ENCODE results near the gene CTBP1.

Gene CTBP1

DNA sequence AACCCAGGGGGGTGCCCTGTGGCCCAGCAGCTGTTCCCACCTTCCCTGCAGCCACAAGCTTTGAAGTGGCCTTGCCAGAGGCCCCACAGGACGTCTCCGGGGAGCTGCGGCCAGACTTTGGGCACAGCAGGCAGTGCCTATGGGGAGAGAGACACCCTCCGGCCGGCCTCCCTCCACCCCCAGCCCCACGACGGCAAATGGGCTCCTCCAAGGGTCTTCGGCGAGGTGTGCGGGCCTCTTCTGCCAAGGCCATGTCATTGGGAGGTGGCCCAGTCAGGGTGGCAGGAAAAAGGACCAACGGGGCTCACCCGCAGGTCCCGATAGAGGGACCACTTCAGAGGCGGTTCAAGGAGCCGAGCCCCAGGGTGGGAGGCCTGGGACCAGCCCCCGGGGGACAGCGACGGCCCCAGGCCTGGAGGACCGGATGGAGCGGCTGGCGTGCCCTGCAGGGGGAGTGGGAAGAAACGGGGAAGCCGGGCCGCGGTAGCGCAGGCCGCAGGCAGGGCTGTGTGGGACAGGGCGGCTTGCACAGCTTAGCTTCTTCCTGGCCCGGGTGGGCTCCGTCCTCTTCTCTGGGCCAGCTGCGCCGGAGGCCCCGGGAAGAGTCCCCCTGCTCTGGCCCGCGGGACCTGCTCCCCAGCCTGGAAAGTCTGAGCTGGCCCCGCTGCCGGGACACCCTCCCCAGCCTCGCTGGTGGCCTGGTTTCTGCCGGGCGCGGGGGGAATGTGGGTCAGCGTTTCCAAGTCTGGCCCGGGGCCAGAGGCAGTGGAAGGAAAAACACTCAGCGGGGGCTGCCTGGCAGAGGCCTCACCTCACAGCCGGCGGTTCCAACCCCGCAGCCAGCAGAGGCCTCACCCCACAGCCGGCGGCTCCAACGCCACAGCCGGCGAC lies 54.7 kb downstream of the CTBP1 start:
- DNase-seq (ENCODE audit: low read depth) = no peak

DNA sequence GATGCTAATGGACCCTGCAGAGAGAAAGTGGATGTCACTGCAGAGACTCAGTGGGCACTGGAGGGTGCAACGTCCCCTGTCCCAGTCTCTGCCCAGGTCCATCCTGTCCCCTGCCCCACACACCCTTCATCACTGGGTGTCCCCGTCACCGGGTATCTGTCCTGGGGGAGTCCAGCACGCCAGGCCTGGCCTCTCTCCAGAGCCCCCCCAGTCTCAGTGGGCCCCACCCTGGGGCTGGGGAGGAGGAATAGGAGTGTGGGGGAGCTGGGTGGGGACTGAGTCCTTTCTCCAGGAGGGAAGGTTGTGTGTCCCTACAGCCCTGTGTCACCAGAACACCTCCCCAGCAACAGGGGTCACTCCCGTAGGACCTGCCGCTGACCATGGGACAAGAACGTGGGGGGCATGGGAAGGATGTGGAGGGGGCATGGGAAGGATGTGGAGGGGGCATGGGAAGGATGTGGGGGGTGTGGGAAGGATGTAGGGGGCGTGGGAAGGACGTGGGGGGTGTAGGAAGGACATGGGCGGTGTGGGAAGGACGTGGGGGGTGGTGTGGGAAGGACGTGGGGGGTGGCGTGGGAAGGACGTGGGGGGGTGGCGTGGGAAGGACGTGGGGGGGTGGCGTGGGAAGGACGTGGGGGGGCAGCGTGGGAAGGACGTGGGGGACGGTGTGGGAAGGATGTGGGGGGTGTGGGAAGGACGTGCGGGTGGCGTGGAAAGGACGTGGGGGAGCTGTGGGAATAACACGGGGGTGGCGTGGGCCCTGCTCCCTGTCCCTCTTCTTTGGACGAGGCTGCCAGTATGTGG lies 55.5 kb downstream of the CTBP1 start:
- TF ChIP-seq, protein P1, sequence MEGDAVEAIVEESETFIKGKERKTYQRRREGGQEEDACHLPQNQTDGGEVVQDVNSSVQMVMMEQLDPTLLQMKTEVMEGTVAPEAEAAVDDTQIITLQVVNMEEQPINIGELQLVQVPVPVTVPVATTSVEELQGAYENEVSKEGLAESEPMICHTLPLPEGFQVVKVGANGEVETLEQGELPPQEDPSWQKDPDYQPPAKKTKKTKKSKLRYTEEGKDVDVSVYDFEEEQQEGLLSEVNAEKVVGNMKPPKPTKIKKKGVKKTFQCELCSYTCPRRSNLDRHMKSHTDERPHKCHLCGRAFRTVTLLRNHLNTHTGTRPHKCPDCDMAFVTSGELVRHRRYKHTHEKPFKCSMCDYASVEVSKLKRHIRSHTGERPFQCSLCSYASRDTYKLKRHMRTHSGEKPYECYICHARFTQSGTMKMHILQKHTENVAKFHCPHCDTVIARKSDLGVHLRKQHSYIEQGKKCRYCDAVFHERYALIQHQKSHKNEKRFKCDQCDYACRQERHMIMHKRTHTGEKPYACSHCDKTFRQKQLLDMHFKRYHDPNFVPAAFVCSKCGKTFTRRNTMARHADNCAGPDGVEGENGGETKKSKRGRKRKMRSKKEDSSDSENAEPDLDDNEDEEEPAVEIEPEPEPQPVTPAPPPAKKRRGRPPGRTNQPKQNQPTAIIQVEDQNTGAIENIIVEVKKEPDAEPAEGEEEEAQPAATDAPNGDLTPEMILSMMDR (IDR thresholded peaks at IDR 0.05; ENCODE audit: control insufficient read depth, insufficient read depth, low read depth, low read length, missing control alignments) = no peak
- no peak for DNase-seq (ENCODE audit: low read depth)

More for the DNA sequence above, 54.7 kb downstream of the CTBP1 start:
- TF ChIP-seq, protein P1 (IDR thresholded peaks at IDR 0.05; ENCODE audit: control insufficient read depth, insufficient read depth, low read depth, low read length, missing control alignments) = no peak
- H3K4me3 ChIP-seq (ENCODE audit: control insufficient read depth, low read depth, low read length) = peak overlapping the region; percentile 12

DNA sequence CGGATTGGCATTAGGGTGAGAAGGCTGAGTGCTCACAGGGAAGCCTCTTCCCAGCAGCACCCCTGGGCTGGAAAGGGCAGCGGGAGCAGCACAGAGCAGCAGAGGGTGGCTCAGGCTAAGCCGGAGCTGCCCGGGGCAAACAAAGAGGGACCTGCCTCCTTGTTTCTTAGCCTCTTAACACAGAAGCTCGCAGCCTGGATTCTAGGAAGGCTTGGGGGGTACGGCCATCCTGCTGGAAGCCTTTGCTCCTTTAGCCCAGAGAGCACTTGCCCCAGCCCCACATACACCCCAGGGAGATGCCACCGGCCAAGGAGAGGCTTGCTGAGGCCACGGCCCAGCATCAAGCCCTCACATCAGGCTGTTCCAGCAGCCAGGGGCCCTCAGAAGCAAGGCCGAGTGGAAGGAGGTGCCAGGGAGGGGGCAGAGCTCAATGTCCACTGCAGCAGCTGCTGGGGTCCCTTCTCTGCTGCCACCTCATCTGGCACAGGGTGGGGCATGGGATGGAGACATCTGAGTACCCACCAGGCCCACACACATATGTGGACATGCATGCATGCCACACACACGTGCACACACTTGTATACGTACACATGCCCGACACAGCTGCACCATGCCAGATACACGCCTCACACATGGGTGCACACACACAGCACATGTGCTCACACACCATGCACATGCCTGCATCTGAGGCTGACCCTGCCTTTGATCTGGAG lies 56.3 kb downstream of the CTBP1 start:
- TF ChIP-seq, protein P1 (IDR thresholded peaks at IDR 0.05; ENCODE audit: control insufficient read depth, insufficient read depth, low read depth, low read length, missing control alignments) = no peak
- DNase-seq (ENCODE audit: low read depth) = no peak
- no peak overlapping the region for H3K4me3 ChIP-seq (ENCODE audit: control insufficient read depth, low read depth, low read length)

More for the DNA sequence above, 55.5 kb downstream of the CTBP1 start:
- H3K4me3 ChIP-seq (ENCODE audit: control insufficient read depth, low read depth, low read length) = no peak overlapping the region

DNA sequence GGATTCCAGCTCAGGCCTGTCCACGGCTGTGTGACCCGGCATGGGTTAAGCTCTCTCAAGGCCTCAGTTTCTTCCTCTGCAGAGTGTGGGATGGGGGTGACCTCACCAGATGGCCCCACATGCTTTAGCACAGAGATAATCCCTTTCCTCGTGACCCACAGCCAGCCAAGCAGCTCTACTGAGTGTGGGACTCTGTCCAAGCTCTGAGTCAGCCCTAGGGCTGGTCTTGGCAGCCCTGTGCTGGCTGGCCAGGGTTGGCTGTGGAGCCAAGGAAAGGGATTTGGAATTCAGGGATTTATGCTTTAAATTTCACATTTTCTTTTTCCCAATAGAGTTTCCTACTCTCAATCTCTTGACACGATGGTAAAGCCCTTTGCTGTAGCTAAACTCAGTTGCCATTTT lies 56.8 kb downstream of the CTBP1 start:
- H3K4me3 ChIP-seq (ENCODE audit: control insufficient read depth, low read depth, low read length) = no peak overlapping the region
- TF ChIP-seq, protein P1 (IDR thresholded peaks at IDR 0.05; ENCODE audit: control insufficient read depth, insufficient read depth, low read depth, low read length, missing control alignments) = no peak
- DNase-seq (ENCODE audit: low read depth) = peak; percentile 82

DNA sequence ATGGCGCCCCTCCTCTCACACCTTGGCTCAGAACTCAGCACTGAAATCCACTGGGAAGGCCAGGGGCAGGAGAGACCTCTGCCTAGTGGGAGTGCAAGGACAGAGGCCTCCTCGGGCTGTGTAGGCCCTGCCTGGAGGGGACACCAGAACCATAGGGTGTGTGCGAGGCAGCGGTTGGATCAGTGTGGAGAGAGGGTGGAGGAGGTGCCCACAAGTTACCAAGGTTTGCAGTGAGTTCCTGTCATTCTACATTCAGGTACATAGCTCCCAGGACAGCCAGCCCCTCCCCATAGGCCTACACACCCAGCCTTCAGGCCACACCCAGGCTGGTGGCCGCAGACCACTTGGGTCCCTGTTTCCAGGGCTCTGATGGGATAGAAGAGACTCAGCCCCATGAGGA lies 57.3 kb downstream of the CTBP1 start:
- no peak overlapping the region for H3K4me3 ChIP-seq (ENCODE audit: control insufficient read depth, low read depth, low read length)
- DNase-seq (ENCODE audit: low read depth) = no peak
- TF ChIP-seq, protein P1 (IDR thresholded peaks at IDR 0.05; ENCODE audit: control insufficient read depth, insufficient read depth, low read depth, low read length, missing control alignments) = no peak

DNA sequence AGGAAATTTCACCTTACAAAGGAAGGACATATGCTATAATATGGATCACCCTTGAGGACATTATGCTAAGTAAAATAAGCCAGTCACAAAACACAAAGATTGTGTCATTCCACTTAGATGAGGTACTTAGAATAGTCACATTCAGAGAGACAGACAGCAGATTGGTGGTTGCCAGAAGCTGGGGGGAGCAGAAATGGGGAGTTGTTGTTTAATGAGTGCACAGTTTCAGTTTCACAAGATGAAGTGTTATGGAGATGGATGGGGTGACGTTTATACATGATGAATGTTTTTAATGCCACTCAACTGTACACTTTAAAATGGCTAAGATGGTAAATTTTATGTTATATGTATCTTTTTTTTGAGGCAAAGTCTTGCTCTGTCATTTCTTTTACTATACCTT lies 61.7 kb downstream of the CTBP1 start:
- DNase-seq (ENCODE audit: low read depth) = no peak
- TF ChIP-seq, protein P1 (IDR thresholded peaks at IDR 0.05; ENCODE audit: control insufficient read depth, insufficient read depth, low read depth, low read length, missing control alignments) = no peak

More for the DNA sequence above, 61.7 kb downstream of the CTBP1 start:
- H3K4me3 ChIP-seq (ENCODE audit: control insufficient read depth, low read depth, low read length) = no peak overlapping the region
